Endothelial cell of umbilical vein (primary cell): ENCODE data around the gene TRIM42. TPM values are rescaled to one million over a fixed set of nuclear protein-coding genes. Genes with fewer than 3 reads are reported as not detected.

ENCODE experiments used
- BruUV-seq: library from RNA; stranded (reverse); fragments of 400-500 nt; replicated peaks from 2 replicates; lab custom pipeline; 2021; lab: Mats Ljungman, UMichigan
- CTCF ChIA-PET: fragments of 300-600, 350-600 bp; sonication (Branson Sonifier 250); formaldehyde crosslinking; loops from one replicate; lab custom pipeline; 2021; ENCODE audit warnings: antibody characterized with exemption, inconsistent platforms; lab: Charles Lee
- POLR2A ChIA-PET: fragments of 300-600, 350-600 bp; sonication (Branson Sonifier 250); formaldehyde crosslinking; loops from one replicate; lab custom pipeline; 2021; ENCODE audit warnings: antibody characterized with exemption, inconsistent platforms; lab: Charles Lee
- DNase-seq: peaks from one replicate; pipeline ENCODE4 v3.0.0-alpha.2; 2011; ENCODE audit warnings: low read depth, low spot score
- FAIRE-seq: peaks from 2 replicates; lab custom pipeline; 2011; peaks lifted over from hg19 to GRCh38; lab: Jason Lieb, UNC
- H2AFZ ChIP-seq: 2 replicates; pipeline ENCODE4 v1.6.0; 2012; ENCODE audit warnings: low read depth, low read length, control low read depth, inconsistent platforms
- H3K27ac ChIP-seq: 2 replicates; pipeline ENCODE4 v1.5.1; 2011; ENCODE audit warnings: low read depth, mild to moderate bottlenecking, control low read depth, low read length, moderate library complexity; ENCODE audit not compliant: insufficient read depth
- H3K27me3 ChIP-seq, 2 experiments: 2 replicates each; pipeline versions ENCODE4 v1.6.0 to v1.6.1; 2011; ENCODE audit warnings: low read length in 2 of 2, mixed read lengths in 1 of 2; ENCODE audit not compliant: control insufficient read depth in 2 of 2, insufficient read depth in 2 of 2
- H3K36me3 ChIP-seq, 2 experiments: 2 replicates in 1 of 2; 3 replicates in 1 of 2; pipeline ENCODE4 v1.5.1; 2011; ENCODE audit warnings: low read length in 2 of 2, mild to moderate bottlenecking in 1 of 2, moderate library complexity in 1 of 2; ENCODE audit not compliant: control insufficient read depth in 2 of 2, insufficient read depth in 2 of 2; ENCODE audit errors: extremely low read depth in 1 of 2
- H3K4me1 ChIP-seq: 3 replicates; pipeline ENCODE4 v1.5.1; 2011; ENCODE audit warnings: mild to moderate bottlenecking, low read length; ENCODE audit not compliant: control insufficient read depth, insufficient read depth; ENCODE audit errors: extremely low read depth
- H3K4me2 ChIP-seq: 2 replicates; pipeline ENCODE4 v1.6.1; 2011; ENCODE audit warnings: low read length, control low read depth, mixed read lengths; ENCODE audit not compliant: insufficient read depth
- H3K4me3 ChIP-seq, 3 experiments: fragments of 200-600 bp in 1 of 3; sonication (generic), shearing (Covaris generic) in 1 of 3; replicated peaks in 1 of 3; 2 replicates each; pipeline ENCODE4 v1.5.1; 2011 to 2016; ENCODE audit warnings: control low read depth in 3 of 3, low read length in 3 of 3, mild to moderate bottlenecking in 2 of 3, inconsistent platforms in 1 of 3, low read depth in 1 of 3, moderate library complexity in 1 of 3; ENCODE audit not compliant: insufficient read depth in 1 of 3
- H3K79me2 ChIP-seq: 2 replicates; pipeline ENCODE4 v1.6.0; 2012; ENCODE audit warnings: low read length, inconsistent platforms; ENCODE audit not compliant: control insufficient read depth, insufficient read depth
- H3K9ac ChIP-seq: replicated peaks from 2 replicates; pipeline ENCODE3; 2011; ENCODE audit warnings: low read length, control low read depth; ENCODE audit not compliant: insufficient read depth; ENCODE audit errors: extremely low read depth
- H3K9me1 ChIP-seq: replicated peaks from 3 replicates; pipeline ENCODE4 v1.6.0; 2011; ENCODE audit warnings: mild to moderate bottlenecking, low read length; ENCODE audit not compliant: control insufficient read depth, insufficient read depth; ENCODE audit errors: extremely low read depth
- H3K9me3 ChIP-seq: replicated peaks from 2 replicates; pipeline ENCODE4 v1.5.1; 2012; ENCODE audit warnings: low read length, inconsistent platforms; ENCODE audit not compliant: control insufficient read depth, insufficient read depth
- H4K20me1 ChIP-seq: replicated peaks from 2 replicates; pipeline ENCODE3; 2011; ENCODE audit warnings: mild to moderate bottlenecking, low read length; ENCODE audit not compliant: control insufficient read depth, insufficient read depth; ENCODE audit errors: extremely low read depth
- CTCF ChIP-seq, 2 donors: IDR thresholded peaks; 1 replicate in 1 of 2; 2 replicates in 1 of 2; pipeline ENCODE4 v1.5.1; 2011; ENCODE audit warnings: low read length in 2 of 2, mild to moderate bottlenecking in 2 of 2, moderate library complexity in 2 of 2, control low read depth in 1 of 2, inconsistent platforms in 1 of 2, low read depth in 1 of 2; ENCODE audit not compliant: insufficient read depth in 1 of 2; ENCODE audit errors: extremely low read depth in 1 of 2
- FOS ChIP-seq: IDR thresholded peaks from 2 replicates; pipeline ENCODE4 v1.6.1; 2011; ENCODE audit warnings: mild to moderate bottlenecking, low read length, moderate library complexity, borderline replicate concordance; ENCODE audit not compliant: insufficient read depth
- GATA2 ChIP-seq: IDR thresholded peaks from 2 replicates; pipeline ENCODE4 v1.7.0; 2011; ENCODE audit warnings: low read depth, mild to moderate bottlenecking, moderate library complexity, mixed read lengths, low read length; ENCODE audit not compliant: insufficient read length, insufficient read depth
- JUN ChIP-seq: IDR thresholded peaks from 2 replicates; pipeline ENCODE4 v1.6.1; 2011; ENCODE audit warnings: borderline replicate concordance, low read depth; ENCODE audit not compliant: insufficient read length, insufficient read depth
- MAX ChIP-seq: IDR thresholded peaks from 2 replicates; pipeline ENCODE4 v1.6.1; 2011; ENCODE audit not compliant: insufficient read depth, insufficient read length
- MYC ChIP-seq: IDR thresholded peaks from one replicate; pipeline ENCODE4 v1.6.1; 2011; ENCODE audit warnings: mild to moderate bottlenecking, low read depth, low read length
- POLR2A ChIP-seq: IDR thresholded peaks from 2 replicates; pipeline ENCODE4 v1.6.1; 2012; ENCODE audit warnings: low read depth, mild to moderate bottlenecking, control low read depth, low read length
- POLR2AphosphoS5 ChIP-seq: IDR thresholded peaks from 2 replicates; pipeline ENCODE4 v1.6.1; 2012; ENCODE audit warnings: low read depth, mild to moderate bottlenecking, control low read depth, low read length, moderate library complexity; ENCODE audit not compliant: insufficient read depth
- dilution Hi-C: fragments of 300-500 bp; cut with MboI; formaldehyde crosslinking; loops from one replicate; pipeline ENCODE4 v1.15.0; 2019; ENCODE audit warnings: low sequenced_read_pairs; ENCODE audit not compliant: extremely low pct_ligation_motif_present
- intact Hi-C: fragments of 100-400 bp; cut with micrococcal nuclease; formaldehyde crosslinking; loops from one replicate; pipeline ENCODE4 v1.10.0; 2022
- polyA plus RNA-seq, 4 experiments: library from polyadenylated mRNA; depleted of rRNA in 3 of 4; stranded (reverse) in 3 of 4; unstranded in 1 of 4; fragments of >200 nt; gene quantifications; 2 replicates each; pipeline versions ENCODE4 v1.2.1 to v1.2.3, GENCODE V29; 2011 to 2012; ENCODE audit warnings: missing spikeins in 1 of 4
- total RNA-seq: library from RNA; stranded (reverse); gene quantifications from 2 replicates; pipeline ENCODE4 v1.2.3, GENCODE V29; 2021

The TRIM42 gene
- total and polyA plus RNA-seq, 2 donors (not counting 3 experiments of a cell fraction or from before 2014, with no cell fraction given) = not detected

DNA sequence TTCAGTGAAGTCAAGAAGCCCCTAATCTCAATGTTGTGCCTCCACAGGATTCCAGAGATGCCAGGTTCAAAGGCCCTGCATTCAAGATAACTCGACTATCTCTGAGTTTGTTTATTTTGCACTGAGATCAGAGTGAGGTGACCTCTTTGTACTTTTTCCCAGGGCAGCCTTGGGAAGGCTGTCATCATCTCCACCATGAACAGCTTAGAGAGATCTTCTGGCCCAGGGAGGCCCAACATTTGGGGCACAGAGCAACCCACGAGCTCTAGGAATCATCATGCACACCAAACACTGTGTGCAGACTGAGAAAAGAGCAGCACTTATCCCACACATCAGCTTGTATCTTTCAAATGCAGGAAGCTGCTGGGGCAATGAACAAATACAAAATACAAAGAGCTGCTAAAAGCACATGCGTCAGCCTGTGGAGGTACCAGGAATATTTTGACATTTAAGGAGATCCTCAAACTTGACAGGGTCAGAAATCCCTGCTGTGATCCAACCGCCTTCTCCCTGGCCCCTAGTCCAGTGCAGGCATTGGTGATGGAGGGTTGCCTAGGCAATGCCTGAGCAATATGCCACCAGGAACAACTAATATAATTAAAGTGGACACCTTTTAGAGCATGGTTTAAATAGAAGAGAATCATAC lies 33.6 kb downstream of the TRIM42 start:
- no peak overlapping the region for H3K27ac ChIP-seq
- BruUV-seq = no TSS peak
- H3K9me1 ChIP-seq = no peaks in the 10 kb centered on the region
- H3K9me3 ChIP-seq = no peaks in the 10 kb centered on the region
- H3K79me2 ChIP-seq = no peaks in the 10 kb centered on the region
- H3K4me2 ChIP-seq = no peak overlapping the region
- H3K4me3 ChIP-seq = no peak overlapping the region
- intact Hi-C loops (no loop called here), dilution Hi-C loops (no loop called here)
- no peaks in the 10 kb centered on the region for H3K36me3 ChIP-seq
- CTCF ChIA-PET = no interaction called here
- H4K20me1 ChIP-seq = no peaks in the 10 kb centered on the region
- no peak overlapping the region for H2AFZ ChIP-seq
- FAIRE-seq (no peak), DNase-seq (no peak)
- no peak for TF ChIP-seq GATA2
- TF ChIP-seq MYC = no peak
- H3K9ac ChIP-seq = no peak overlapping the region
- no peaks in the 10 kb centered on the region for H3K27me3 ChIP-seq
- POLR2A ChIA-PET = no interaction called here
- no peaks in the 10 kb centered on the region for H3K4me1 ChIP-seq

DNA sequence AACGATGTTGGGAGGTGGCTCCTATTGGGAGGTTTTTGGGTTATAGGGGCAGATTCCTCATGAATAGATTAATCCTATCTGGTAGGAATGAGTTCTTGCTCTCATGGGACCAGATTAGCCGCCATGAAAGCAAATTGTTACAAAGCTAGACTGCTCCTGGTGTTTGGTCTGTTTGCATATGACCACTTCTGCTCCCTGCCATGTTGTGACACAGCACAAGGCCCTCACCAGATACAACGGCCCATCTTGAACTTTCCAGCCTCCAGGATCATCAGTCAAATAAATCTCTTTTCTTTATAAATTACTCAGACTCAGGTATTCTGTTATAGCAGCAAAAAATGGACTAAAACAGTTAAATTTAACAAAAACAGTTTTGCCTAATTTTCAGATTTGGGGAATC lies 34.4 kb downstream of the TRIM42 start:
- Histone ChIP-seq H4K20me1 (no peaks in the 10 kb centered on the region), H3K4me3 (no peak overlapping the region)
- FAIRE-seq = no peak

More for the DNA sequence above, 34.4 kb downstream of the TRIM42 start:
- H3K4me1 ChIP-seq = no peaks in the 10 kb centered on the region
- no peak overlapping the region for H3K9ac ChIP-seq
- BruUV-seq = no TSS peak
- intact Hi-C loops = no loop called here
- no peak overlapping the region for H3K4me2 ChIP-seq
- H3K27me3 ChIP-seq = no peaks in the 10 kb centered on the region
- no peaks in the 10 kb centered on the region for H3K36me3 ChIP-seq
- ChIA-PET CTCF (no interaction called here), POLR2A (no interaction called here)
- no peaks in the 10 kb centered on the region for H3K9me1 ChIP-seq
- DNase-seq = no peak
- no peak overlapping the region for H2AFZ ChIP-seq
- no peak overlapping the region for H3K27ac ChIP-seq
- dilution Hi-C loops = no loop called here
- no peaks in the 10 kb centered on the region for H3K79me2 ChIP-seq
- H3K9me3 ChIP-seq = no peaks in the 10 kb centered on the region
- TF ChIP-seq GATA2 (no peak), FOS (no peak), MYC (no peak), MAX (no peak), POLR2A (no peak), POLR2AphosphoS5 (no peak), JUN (no peak), CTCF (IDR thresholded peaks at IDR 0.05; ENCODE audit: extremely low read depth in 1 of 2, insufficient read depth in 1 of 2, low read depth in 1 of 2, low read length in 2 of 2) (no peak)
